ENCODE data around the gene ZNF385D.
A peak's percentile ranks its signal among the peaks of the same experiment; 100 is the strongest.
"Not testable (repeated sequence)": the region's sequence is repeated elsewhere in the genome, so short reads cannot be mapped to it uniquely, and the experiment has no call there.

Gene ZNF385D

GRCh38 chr3:21405671-21406667, 345.0 kb downstream of the ZNF385D start:
- DNase-seq: peak in 3 of 10 donors; percentile 63 to 70 (median 64)
- intact Hi-C loops (cut with DNase I): no loop called here

DNA sequence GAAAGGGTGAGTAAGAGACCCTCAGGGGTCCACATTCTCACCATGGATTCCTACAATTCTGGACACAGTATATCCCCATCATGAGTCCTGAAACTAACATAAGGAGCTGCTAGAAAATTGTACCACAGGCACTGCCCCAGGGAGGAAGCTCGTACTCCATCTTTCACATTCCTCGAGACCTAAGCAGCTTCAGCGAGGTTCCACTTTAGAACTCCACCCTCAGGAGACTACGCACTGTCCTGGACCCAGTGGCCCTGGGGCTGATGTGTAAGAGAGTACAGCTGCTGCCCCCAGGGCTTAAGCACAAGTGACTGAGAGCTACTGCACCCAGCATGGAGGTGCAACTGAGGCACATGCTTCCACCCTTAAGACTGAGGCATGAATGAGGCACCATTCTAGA, 352.5 kb downstream of the ZNF385D start:
- no peak for DNase-seq
- intact Hi-C loops (cut with DNase I): no loop called here

DNA sequence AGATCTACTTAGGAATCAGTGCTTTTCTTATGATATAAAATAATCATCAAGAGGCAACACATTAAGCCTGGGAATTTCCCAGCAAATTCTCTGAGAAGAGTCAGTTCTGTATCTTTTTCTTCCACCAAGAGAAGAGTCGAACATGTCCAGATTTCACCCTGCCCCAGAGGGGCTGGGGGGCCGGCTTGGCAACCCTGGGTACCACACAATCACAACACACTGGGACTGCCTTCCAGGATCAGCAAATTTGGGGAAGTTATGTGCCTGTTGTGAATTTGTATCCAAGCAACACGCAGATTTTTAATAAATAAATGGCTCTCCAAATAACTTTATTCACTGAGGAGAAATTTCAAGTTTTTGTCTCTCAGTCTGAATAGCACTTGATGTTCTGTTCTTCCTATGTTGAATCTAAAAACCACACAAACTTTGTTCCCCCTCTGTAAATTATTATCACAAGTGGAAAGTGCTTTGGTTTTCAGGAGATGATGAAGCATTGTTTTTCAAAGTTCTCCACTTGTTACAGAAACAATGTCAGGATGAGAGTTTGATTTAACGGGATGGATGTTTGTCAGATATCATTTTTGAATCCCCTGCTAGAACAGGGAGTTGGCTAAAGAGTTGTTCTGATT, 357.2 kb downstream of the ZNF385D start:
- DNase-seq: no peak
- intact Hi-C loops (cut with DNase I): no loop called here

DNA sequence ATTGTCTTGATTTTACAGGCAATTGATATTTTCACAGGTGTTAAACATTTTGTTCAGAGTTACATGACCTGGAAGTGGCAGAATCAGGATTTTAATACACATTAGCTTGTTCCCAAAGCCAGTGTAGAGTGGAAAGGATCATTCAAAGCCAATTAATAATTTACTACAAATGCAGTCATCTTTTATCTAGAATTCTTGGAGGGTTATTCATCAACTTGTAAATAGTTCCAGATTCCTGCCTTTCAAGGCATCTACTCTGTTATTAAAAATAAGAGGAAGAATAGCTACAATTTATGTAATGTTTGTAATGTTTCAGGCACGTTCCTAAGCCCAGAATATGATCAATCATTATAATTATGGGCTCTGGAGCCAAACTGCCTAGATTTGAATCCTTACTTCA, 358.5 kb downstream of the ZNF385D start:
- intact Hi-C loops (cut with DNase I): no loop called here
- no peak for DNase-seq

GRCh38 chr3:21390856-21391255, 360.2 kb downstream of the ZNF385D start:
- DNase-seq: no peak
- intact Hi-C loops (cut with DNase I): no loop called here

GRCh38 chr3:21390136-21390535, 360.9 kb downstream of the ZNF385D start:
- no peak for DNase-seq
- intact Hi-C loops (cut with DNase I): no loop called here

DNA sequence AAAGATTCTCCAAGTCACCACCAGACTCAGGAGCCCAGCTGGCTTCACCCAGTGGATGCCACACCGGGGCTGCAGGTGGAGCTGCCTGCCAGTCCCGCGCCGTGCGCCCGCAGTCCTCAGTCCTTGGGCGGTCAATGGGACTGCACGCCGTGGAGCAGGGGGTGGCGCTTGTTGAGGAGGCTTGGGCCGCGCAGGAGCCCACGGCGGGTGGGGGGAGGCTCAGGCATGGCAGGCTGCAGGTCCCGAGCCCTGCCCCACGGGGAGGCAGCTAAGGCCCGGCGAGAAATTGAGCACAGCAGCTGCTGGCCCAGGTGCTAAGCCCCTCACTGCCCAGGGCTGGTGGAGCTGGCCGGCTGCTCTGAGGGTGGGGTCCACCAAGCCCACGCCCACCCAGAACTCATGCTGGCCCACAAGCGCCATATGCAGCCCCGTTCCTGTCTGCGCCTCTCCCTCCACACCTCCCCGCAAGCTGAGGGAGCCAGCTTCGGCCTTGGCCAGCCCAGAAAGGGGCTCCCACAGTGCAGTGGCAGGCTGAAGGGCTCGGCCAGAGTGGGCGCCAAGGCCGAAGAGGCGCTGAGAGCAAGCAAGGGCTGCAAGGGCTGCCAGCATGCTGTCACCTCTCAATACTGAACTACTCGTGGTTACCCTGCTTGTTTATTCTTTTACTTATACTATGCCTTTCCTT, 363.7 kb downstream of the ZNF385D start:
- DNase-seq: peak in 3 of 10 donors; percentile 52 to 75 (median 74)

DNA sequence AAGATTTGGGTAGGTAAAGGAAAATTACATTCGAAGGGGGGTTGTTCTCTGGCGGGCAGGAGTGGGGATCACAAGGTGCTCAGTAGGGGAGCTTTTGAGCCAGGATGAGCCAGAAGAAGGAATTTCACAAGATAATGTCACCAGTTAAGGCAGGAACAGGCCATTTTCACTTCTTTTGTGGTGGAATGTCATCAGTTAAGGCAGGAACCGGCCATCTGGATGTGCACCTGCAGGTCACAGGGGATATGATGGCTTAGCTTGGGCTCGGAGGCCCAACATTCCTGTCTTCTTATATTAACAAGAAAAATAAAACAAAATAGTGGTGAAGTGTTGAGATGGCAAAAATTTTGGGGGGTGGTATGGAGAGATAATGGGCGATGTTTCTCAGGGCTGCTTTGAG, 373.0 kb downstream of the ZNF385D start:
- DNase-seq; intact Hi-C loops (cut with DNase I): not testable (repeated sequence)

More for the DNA sequence above, 363.7 kb downstream of the ZNF385D start:
- intact Hi-C loops (cut with DNase I): not testable (repeated sequence)

DNA sequence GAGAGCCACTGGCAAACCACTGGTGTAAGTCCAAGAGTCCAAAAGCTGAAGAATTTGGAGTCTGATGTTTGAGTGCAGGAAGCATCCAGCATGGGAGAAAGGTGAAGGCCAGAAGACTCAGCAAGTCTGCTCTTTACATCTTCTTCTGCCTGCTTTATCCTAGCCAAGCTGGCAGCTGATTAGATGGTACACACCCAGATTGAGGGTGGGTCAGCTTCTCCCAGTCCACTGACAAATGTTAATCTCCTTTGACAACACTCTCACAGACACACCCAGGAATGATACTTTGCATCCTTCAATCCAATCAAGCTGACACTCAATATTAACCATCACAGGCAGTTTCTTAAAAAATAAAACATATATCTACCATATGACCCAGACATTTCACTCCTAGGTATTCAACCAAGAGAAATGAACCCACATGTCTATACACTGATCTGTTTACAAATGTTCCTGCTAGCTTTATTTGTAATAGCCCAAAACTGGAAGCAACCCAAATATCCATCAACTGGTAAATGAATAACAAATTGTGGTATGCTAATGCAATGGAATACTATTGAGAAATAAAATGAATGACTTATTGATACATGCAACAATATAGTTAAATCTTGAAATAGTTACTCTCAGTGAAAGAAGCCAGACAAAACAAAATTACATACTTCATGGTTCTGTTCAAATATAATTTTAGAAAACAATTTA, 373.8 kb downstream of the ZNF385D start:
- intact Hi-C loops (cut with DNase I): no loop called here

DNA sequence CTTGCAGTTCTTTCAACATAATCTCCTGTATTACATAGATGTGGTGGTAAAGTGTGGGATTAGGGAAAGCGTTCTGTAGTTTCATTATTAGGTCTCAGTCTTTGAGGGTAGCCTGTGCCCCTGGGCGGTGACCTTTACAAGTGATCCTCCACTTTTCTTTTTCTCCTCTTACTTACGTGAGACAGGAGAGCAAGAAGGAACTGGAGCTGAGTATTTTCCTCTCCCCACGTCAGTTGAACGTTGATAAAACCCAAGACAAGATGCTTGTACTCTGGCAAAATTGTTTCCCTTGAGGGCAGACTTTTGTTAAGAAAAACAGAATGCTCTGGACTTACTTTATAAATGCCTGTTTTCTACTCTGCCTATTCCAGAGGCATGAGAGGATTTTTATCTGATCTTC, 378.7 kb downstream of the ZNF385D start:
- intact Hi-C loops (cut with DNase I): no loop called here

More for the DNA sequence above, 373.8 kb downstream of the ZNF385D start:
- no peak for DNase-seq

More for the DNA sequence above, 378.7 kb downstream of the ZNF385D start:
- DNase-seq: no peak

Measured in posterior cingulate gyrus (tissue), 11 donors.